GM18499 (cell line): Measurements from ENCODE around the gene VAV3.
"Not testable (repeated sequence)": the region's sequence is repeated elsewhere in the genome, so short reads cannot be mapped to it uniquely, and the experiment has no call there.

Source experiments
- ATAC-seq: cut with Tn5 transposase; IDR thresholded peaks from one replicate; pipeline ENCODE4 v1.9.1; 2021; ENCODE audit warnings: moderate number of reproducible peaks; ENCODE audit not compliant: insufficient read depth, unreplicated experiment

The VAV3 gene

GRCh38 chr1:107895403-107896191, 69.4 kb downstream of the VAV3 start:
- no peak for ATAC-seq

- no peak for ATAC-seq
Observed at GRCh38 chr1:107894605-107895004, 70.4 kb downstream of the VAV3 start.

- ATAC-seq: not testable (repeated sequence)
Observed at GRCh38 chr1:107893350-107893749, 71.6 kb downstream of the VAV3 start.

GRCh38 chr1:107889524-107889923, 75.5 kb downstream of the VAV3 start:
- no peak for ATAC-seq

GRCh38 chr1:107883562-107883961, 81.4 kb downstream of the VAV3 start:
- ATAC-seq: no peak

GRCh38 chr1:107879927-107880326, 85.1 kb downstream of the VAV3 start:
- ATAC-seq: no peak

GRCh38 chr1:107879346-107879745, 85.6 kb downstream of the VAV3 start:
- no peak for ATAC-seq

GRCh38 chr1:107877745-107878144, 87.2 kb downstream of the VAV3 start:
- no peak for ATAC-seq

GRCh38 chr1:107877092-107877491, 87.9 kb downstream of the VAV3 start:
- ATAC-seq: no peak

GRCh38 chr1:107875689-107876088, 89.3 kb downstream of the VAV3 start:
- no peak for ATAC-seq

- no peak for ATAC-seq
Observed at GRCh38 chr1:107874221-107874620, 90.8 kb downstream of the VAV3 start.

GRCh38 chr1:107871687-107872395, 93.1 kb downstream of the VAV3 start:
- ATAC-seq: no peak

- no peak for ATAC-seq
Observed at GRCh38 chr1:107871259-107871658, 93.7 kb downstream of the VAV3 start.

GRCh38 chr1:107870696-107871095, 94.3 kb downstream of the VAV3 start:
- no peak for ATAC-seq

- no peak for ATAC-seq
Observed at GRCh38 chr1:107867897-107868296, 97.1 kb downstream of the VAV3 start.

GRCh38 chr1:107867422-107867821, 97.6 kb downstream of the VAV3 start:
- ATAC-seq: no peak

GRCh38 chr1:107866870-107867269, 98.1 kb downstream of the VAV3 start:
- no peak for ATAC-seq

- no peak for ATAC-seq
Observed at GRCh38 chr1:107865627-107866026, 99.4 kb downstream of the VAV3 start.

- no peak for ATAC-seq
Observed at GRCh38 chr1:107863342-107863741, 101.6 kb downstream of the VAV3 start.

- no peak for ATAC-seq
Observed at GRCh38 chr1:107862064-107862463, 102.9 kb downstream of the VAV3 start.

GRCh38 chr1:107858323-107858722, 106.7 kb downstream of the VAV3 start:
- ATAC-seq: no peak

- ATAC-seq: no peak
Observed at GRCh38 chr1:107851418-107851817, 113.6 kb downstream of the VAV3 start.
